ENCODE results near the gene MFSD12.

DNA sequence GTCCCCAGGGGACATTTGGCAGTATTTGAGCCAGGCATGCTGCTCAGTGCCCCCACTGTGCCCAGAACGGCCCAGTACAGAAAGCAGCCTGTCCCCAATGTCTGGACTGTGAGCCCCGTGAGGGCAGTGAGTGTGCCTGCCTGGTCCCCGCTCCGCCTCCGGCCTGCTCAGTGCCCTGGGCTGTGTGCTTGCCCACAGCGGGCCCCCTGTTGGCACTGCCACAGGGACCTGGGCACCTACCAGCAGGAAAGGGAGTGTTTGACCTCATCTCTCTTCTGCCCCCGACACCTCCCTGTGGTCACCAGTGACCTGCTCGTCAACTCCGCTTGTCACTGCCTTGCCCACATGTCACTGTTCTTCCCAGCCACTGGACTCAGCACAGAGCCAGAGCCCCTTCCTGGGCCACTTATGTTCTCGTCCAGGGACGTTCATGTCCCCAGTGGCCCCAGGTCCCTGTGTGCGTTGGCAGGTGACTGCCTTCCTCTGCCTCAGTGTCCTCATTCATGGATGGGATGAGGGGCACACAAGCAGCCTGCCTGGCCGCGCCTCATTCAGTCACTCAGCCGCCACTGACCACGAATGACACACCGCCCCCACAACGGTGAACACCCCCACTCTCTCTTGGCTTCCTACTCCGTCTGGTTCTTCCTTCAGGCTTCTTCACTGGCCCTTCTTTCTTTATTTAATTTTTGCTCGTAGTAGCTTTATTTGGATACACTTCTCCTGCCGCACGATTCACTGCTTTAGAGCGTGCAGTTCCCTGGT, 48.4 kb downstream of the MFSD12 start:
- TF ChIP-seq CTCF (conservative IDR thresholded peaks at IDR 0.05; ENCODE audit: low read length) (no peak), EZH2phosphoT487 (IDR thresholded peaks at IDR 0.05; ENCODE audit: borderline replicate concordance, low read depth, low read length) (no peak)
